Measurements from ENCODE around the gene IZUMO3. TPM values are rescaled to one million over a fixed set of nuclear protein-coding genes. Genes with fewer than 3 reads are reported as not detected.
"Not testable (repeated sequence)": the region's sequence is repeated elsewhere in the genome, so short reads cannot be mapped to it uniquely, and the experiment has no call there.

IZUMO3 gene
- total RNA-seq, 4 donors from 2014 or later = not detected

GRCh38 chr9:24582146-24583126 is 36.7 kb upstream of the IZUMO3 start:
- Histone ChIP-seq H3K27ac (no peak overlapping the region), H3K27me3 (no peaks in the 10 kb centered on the region), H3K4me3 (no peak overlapping the region), H3K4me1 (no peaks in the 10 kb centered on the region), H3K9me3 (peaks cover 3% of the 10 kb centered on the region), H3K36me3 (no peaks in the 10 kb centered on the region)
- no peak for TF ChIP-seq CTCF (IDR thresholded peaks at IDR 0.05)
- TF ChIP-seq POLR2AphosphoS5 (IDR thresholded peaks at IDR 0.05) = no peak
- no peak for TF ChIP-seq POLR2A (IDR thresholded peaks at IDR 0.05)
- TF ChIP-seq EP300 (IDR thresholded peaks at IDR 0.05) = no peak
- WGBS = 63% methylated on average over 6 of the region's 6 CpGs
- DNase-seq (ENCODE audit: low spot score in 2 of 2) = no peak

- not testable (repeated sequence) for DNase-seq (ENCODE audit: low spot score in 2 of 2); H3K4me1 ChIP-seq; H3K36me3 ChIP-seq; H3K9me3 ChIP-seq; H3K4me3 ChIP-seq; H3K27me3 ChIP-seq; H3K27ac ChIP-seq
- 70% methylated on average over 20 of the region's 21 CpGs for WGBS
Observed at GRCh38 chr9:24580005-24580404, 34.3 kb upstream of the IZUMO3 start.

- no peaks in the 10 kb centered on the region for H3K36me3 ChIP-seq
- no peak for TF ChIP-seq POLR2A (IDR thresholded peaks at IDR 0.05)
- H3K4me3 ChIP-seq = no peak overlapping the region
- H3K27me3 ChIP-seq = no peaks in the 10 kb centered on the region
- no peaks in the 10 kb centered on the region for H3K9me3 ChIP-seq
- no peaks in the 10 kb centered on the region for H3K4me1 ChIP-seq
- no peak overlapping the region for H3K27ac ChIP-seq
- no peak for DNase-seq (ENCODE audit: low spot score in 2 of 2)
- 70% methylated on average over 2 of the region's 2 CpGs for WGBS
Observed at GRCh38 chr9:24572406-24572805, 26.7 kb upstream of the IZUMO3 start.

GRCh38 chr9:24561957-24562356 is 16.3 kb upstream of the IZUMO3 start:
- no peak overlapping the region for H3K27ac ChIP-seq
- WGBS = 91% methylated on average over 3 of the region's 3 CpGs
- H3K36me3 ChIP-seq = no peaks in the 10 kb centered on the region
- TF ChIP-seq EP300 (IDR thresholded peaks at IDR 0.05) (no peak), POLR2A (IDR thresholded peaks at IDR 0.05) (no peak), CTCF (IDR thresholded peaks at IDR 0.05) (no peak), POLR2AphosphoS5 (IDR thresholded peaks at IDR 0.05) (no peak)
- H3K4me1 ChIP-seq = no peaks in the 10 kb centered on the region
- no peaks in the 10 kb centered on the region for H3K27me3 ChIP-seq
- no peak overlapping the region for H3K4me3 ChIP-seq
- no peaks in the 10 kb centered on the region for H3K9me3 ChIP-seq
- no peak for DNase-seq (ENCODE audit: low spot score in 2 of 2)

GRCh38 chr9:24553183-24553552 is 7.5 kb upstream of the IZUMO3 start:
- Histone ChIP-seq H3K4me3 (no peak overlapping the region), H3K27ac (no peak overlapping the region), H3K36me3 (no peaks in the 10 kb centered on the region), H3K9me3 (no peaks in the 10 kb centered on the region), H3K27me3 (no peaks in the 10 kb centered on the region), H3K4me1 (no peaks in the 10 kb centered on the region)
- no peak for TF ChIP-seq POLR2AphosphoS5 (IDR thresholded peaks at IDR 0.05)
- TF ChIP-seq EP300 (IDR thresholded peaks at IDR 0.05) = no peak
- no peak for TF ChIP-seq CTCF (IDR thresholded peaks at IDR 0.05)
- no peak for TF ChIP-seq POLR2A (IDR thresholded peaks at IDR 0.05)
- no peak for DNase-seq (ENCODE audit: low spot score in 2 of 2)
- 77% methylated on average over 2 of the region's 2 CpGs for WGBS

- no peaks in the 10 kb centered on the region for H3K27me3 ChIP-seq
- no peak for TF ChIP-seq POLR2AphosphoS5 (IDR thresholded peaks at IDR 0.05)
- no peak for TF ChIP-seq POLR2A (IDR thresholded peaks at IDR 0.05)
- TF ChIP-seq EP300 (IDR thresholded peaks at IDR 0.05) = no peak
- TF ChIP-seq CTCF (IDR thresholded peaks at IDR 0.05) = no peak
- no peaks in the 10 kb centered on the region for H3K9me3 ChIP-seq
- no peaks in the 10 kb centered on the region for H3K36me3 ChIP-seq
- H3K4me1 ChIP-seq = no peaks in the 10 kb centered on the region
- no peak overlapping the region for H3K4me3 ChIP-seq
- H3K27ac ChIP-seq = no peak overlapping the region
- WGBS = 57% methylated on average over 9 of the region's 9 CpGs
- no peak for DNase-seq (ENCODE audit: low spot score in 2 of 2)
Observed at GRCh38 chr9:24552526-24553182, 7.0 kb upstream of the IZUMO3 start.
